ENCODE results near the gene SPATA24.
"Not testable (repeated sequence)": the region's sequence is repeated elsewhere in the genome, so short reads cannot be mapped to it uniquely, and the experiment has no call there.

Gene SPATA24

DNA sequence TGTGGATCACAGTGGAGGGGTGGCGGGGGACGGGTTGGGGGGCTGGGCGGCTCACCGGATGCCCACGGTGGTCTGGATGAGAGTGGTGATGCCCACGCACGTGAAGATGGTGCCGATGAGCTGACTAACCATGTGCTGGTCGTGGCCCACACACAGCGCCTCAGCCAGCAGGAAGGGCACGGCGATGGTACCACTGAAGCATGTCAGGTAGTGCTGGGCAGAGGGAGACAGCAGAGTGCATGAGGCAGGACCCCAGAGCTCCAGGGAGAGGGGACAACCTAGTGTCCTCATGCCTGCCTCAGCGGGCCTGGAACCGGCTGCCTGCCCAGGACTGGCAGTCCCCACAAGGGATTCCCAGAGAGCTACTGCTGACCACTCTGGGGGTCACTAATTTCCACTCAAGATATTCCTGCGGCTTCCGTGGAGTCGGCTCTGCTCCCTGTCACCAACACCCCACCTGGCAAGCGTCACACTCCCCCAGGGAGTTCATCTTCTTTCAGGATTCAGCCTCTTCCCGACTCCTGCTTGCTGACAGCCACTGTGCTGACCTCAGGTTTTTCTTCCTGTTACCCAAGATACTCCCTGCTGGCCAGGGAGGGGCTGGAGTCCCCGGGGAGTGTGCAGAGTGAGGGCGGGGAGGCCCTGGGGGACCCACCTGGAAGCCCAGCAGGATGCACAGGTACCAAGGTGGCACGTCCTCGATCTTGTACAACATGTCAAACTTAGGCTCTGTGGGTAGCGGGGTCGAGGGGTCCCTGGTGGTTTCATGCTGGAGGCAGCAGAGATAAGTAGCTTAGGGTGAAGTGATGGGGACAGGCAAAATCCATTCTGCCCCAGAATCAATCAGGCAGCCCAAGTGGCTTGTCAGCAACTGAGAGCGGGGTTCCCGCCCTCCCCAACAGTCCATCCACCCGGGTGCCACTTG is 21.8 kb downstream of the SPATA24 start:
- no peak for DNase-seq

- DNase-seq = no peak
These were observed 24.1 kb downstream of the SPATA24 start for GRCh38 chr5:139379626-139380449.

DNA sequence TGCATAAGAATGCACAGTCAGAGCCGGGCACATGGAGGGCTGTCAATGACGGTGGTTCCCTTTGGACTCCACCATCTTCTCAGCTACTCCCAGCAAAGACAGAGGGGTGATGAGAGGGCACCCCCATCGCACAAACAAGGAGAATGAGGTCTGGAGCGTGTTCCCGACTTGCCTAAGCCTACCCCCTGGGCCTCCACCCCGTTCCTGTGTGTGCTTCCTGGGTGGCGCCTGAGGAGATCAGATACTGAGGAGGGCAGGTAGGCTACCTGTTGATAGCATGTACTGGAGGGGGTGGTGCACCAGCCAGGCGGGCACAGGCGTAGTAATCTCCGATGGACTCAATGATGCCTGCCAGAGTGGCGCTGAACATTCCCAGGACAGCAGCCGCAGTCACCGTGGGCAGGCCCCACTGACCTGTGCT is 24.9 kb downstream of the SPATA24 start:
- DNase-seq = no peak

DNA sequence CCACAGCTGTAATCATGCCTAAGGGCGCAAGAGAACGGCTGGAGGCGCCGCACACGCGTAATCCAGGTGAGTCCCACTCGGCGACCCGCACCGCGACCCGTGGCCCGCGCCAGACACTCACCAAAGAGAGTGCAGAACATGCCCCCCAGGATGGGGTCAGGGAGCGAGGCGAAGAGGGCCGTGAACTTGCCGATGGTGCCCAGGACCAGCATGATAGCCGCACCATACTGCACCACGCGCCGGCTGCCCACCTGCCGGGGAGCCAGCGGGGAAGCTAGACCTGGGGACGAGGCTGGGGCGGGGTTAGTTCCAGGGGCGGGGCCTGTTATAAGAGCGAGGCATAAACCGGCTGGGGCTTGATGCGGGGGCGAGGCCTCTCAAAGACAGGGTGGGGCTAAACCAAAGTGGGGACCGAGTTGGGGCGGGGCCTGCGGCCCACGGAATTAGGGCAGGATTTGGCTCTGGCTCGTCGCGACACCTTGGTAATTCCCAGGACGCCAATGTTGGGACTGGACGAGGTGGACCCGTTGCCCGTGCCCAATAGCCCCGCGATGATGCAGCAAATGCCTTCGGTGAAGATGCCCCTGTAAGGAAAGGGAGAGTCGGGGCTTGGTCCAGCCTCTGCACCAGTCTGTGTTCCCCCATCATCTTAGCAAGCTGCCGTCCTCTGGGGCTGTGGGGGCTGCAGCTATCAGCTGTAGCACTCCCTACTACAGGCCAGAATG is 25.6 kb downstream of the SPATA24 start:
- DNase-seq = no peak

DNA sequence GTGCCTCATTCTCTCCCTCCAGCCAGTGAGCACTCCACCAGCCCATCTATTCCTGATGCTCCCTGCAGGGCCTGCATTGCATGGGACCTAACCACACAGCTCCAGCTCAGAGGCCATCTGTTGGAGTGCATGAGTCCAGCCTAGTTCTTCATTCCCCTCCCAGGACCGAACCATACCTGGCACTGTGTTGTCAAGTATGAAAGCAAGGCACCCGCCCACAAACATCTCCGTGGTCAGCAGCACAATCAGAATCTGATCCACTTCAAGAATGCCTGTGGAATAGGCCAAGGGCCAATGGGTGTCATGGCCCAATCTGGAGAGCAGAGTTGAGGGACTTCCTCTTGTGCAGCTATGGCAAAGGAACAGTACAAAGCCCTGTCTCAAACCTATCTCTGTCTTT is 26.7 kb downstream of the SPATA24 start:
- DNase-seq = no peak

- DNase-seq = no peak
These were observed 27.5 kb downstream of the SPATA24 start for GRCh38 chr5:139376364-139376763.

DNA sequence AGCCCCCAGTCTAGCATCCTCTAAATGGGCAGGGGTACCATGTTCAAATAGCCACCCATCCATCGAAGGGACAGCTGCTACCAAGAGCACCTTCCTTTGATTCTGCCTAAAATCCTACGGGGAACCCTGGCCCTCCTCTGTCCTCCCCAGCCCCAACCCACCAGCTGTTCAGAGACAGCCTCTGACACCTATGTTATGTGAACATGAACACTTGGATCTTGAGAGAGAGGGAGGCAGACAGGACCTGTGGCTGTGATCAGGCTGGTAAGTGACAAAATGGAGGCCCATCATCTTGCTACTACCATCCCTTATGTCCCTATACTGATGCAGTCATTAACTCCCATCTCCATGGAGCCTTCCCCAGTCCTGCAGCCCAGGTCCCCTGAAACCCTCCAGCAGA is 29.0 kb downstream of the SPATA24 start:
- no peak for DNase-seq

DNA sequence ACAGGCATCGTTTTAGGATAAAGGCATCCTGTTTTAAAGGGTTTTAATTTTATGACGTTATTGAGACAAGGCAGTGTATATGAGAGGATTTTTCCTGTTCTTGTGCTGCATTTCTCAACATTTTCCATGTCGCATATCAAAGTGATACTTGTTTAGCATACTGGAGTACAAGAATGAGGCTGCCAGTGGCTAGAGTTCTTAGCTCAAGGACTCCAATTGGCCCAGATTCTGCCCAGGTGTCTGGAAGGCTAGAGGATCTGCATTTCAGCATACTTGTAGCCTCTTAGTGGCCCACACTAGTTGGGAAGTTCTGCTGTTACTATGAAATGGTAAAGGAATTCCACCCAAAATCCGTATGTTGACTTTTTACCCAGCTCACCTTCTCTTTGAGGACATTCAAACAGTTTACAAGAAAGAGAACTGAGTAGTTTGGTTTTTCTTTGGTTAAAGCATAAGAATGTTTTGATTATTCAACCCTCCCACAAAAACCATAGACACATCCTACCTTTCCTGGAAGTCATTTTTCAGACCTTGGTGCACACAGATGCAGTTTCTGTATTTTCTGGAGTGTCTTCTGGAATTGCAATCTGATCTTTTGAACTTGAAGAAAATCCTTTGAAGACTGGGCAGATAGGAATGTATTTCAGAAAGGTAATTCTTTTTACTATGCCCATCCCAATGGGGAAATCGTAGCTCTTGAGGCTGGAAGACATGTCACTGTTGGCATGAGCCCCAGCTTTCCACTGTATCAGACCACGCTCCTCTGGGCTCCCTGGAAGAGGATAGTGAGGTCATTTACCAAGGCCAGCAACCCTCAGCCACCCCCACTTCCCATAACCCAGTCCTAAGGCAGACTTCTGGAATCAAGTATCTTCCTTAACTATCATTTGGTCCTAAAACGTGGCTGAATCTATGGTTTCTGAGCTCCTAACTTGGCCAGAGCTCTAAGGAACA is 32.1 kb downstream of the SPATA24 start:
- DNase-seq = no peak

DNA sequence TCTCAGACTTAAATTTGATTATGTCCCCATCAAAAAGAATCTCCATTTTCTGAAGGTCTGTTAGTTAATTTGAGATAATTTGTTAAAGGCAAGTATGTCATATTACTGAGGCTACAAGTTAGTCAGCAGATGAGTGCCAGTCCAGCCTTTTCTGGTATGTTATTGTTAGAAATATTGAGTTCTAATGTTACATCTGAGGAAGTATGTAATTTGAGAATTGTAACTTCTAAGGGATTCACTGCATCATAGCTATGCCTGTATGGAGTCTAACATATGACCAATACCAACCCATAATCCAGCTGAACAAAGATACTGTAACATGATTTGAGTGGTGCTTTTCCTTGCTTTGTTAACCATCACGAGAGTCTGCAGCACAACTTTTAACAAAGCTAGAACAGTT is 34.7 kb downstream of the SPATA24 start:
- no peak for DNase-seq

DNA sequence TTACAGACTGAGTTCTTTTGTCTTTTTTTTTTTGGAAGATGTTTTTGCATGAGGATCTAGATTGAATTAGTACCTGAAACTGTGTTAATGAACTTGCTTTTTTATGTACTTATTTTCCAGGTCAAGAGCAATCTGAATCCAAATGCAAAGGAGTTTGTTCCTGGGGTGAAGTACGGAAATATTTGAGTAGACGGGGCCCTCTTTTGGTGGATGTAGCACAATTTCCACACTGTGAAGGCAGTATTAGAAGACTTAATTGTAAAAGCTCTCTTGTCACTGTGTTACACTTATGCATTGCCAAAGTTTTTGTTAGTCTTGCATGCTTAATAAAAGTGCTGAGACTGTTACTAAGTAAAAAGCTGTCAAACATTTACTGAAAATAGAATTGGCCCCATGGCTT is 35.3 kb downstream of the SPATA24 start:
- no peak for DNase-seq

GRCh38 chr5:139364466-139364865 is 39.4 kb downstream of the SPATA24 start:
- no peak for DNase-seq

DNA sequence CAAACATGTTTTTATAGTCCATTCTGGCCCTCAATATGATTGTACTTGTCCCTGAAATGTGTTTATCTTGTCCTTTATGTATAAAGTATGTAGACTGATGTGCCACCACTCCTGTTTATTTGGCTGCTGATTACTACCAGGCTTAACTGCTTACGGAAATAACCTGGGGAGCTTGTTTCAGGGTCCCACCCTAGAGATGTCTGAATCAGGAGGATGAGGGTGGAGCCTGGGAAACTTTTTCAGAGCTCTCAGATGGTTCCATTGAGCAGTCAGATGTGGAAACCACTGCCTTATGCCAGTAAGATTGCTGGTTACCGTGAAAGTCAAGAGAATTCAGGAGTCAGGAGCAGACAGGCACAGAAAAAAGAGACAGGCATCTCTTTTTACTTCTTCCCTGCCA is 40.0 kb downstream of the SPATA24 start:
- DNase-seq = no peak

DNA sequence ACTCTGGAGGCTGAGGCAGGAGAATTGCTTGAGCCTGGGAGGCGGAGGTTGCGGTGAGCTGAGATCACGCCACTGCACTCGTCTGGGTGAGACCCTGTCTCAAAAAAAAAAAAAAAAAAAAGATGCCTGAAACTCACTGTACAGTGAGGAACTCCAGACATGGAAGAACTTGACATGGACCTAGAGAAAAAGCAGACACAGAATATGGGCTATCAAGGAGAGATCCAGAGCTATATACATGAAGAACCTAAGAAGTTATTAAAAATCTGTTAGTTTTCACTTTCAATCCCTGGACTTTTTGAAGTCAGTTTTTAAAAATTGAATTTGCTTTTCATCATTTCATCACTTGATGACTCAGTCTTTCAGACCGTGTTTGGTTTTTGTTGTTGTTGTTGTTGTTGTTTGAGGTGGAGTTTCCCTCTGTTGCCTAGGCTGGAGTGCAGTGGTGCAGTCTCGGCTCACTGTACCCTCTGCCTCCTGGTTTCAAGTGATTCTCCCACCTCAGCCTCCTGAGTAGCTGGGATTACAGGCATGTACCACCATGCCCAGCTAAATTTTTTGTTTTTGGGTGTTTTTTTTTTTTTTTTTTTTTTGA is 42.0 kb downstream of the SPATA24 start:
- no peak for DNase-seq

DNA sequence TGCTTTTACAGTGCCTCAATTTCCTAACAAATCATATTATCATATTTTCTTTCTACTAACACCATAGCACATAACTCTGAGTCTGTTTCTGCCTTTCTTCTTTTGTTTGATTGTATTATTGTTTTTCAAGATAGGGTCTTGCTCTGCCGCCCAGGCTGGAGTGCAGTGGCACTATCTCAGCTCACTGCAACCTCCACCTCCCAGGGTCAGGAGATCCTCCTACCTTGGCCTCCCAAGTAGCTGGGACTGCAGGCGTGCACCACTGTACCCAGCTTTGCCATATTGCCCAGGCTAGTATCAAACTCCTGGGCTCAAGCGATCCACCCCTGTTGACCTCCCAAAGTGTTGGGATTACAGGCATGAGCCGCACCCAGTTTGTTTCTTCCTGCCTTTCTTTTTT is 43.5 kb downstream of the SPATA24 start:
- no peak for DNase-seq

DNA sequence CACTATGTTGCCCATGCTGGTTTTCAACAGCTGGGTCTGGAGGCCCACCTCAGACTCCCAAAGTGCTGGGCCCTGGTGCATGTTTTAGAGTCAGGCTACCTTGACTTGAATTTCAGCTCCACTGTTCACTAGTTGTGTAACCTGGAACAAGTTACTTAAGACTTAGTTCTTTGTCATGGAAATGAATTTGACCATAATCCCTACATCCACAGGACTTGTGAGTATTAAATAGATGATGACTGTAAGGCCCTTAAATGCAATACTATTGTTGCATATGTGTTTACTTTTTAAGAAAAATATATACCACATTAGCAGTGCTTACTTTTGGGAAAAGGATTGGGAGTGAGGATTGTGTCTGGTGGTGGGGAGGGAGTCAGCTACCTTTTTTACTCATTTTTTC is 45.8 kb downstream of the SPATA24 start:
- DNase-seq = no peak

DNA sequence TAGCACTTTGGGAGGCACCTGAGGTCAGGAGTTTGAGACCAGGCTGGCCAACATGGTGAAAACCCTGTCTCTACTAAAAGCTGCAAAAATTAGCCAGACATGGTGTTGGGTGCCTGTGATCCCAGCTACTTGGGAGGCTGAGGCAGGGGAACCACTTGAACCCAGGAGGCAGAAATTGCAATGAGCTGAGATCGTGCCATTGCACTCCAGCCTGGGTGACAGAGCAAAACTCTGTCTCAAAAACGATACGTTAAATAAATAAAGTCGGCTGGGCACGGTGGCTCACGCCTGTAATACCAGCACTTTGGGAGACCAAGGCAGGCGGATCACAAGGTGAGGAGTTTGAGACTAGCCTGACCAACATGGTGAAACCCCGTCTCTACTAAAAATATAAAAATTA is 48.0 kb downstream of the SPATA24 start:
- DNase-seq = not testable (repeated sequence)

DNA sequence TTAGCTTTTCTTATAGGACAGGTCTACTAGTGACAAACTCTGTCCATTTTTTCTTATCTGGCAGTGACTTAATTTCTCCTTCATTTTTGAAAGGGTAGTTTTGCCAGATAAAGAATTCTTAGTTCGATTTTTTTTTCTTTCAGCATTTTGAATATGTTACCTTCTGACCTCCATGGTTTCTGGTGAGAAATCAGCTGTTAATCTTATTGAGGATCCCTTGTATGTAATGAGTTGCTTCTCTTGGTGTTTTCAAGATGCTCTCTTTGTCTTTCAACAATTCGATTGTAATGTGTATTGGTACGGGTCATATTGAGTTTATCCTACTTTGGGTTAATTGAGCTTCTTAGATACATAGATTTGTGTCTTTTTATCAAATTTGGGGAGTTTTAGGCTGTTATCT is 49.7 kb downstream of the SPATA24 start:
- no peak for DNase-seq

DNA sequence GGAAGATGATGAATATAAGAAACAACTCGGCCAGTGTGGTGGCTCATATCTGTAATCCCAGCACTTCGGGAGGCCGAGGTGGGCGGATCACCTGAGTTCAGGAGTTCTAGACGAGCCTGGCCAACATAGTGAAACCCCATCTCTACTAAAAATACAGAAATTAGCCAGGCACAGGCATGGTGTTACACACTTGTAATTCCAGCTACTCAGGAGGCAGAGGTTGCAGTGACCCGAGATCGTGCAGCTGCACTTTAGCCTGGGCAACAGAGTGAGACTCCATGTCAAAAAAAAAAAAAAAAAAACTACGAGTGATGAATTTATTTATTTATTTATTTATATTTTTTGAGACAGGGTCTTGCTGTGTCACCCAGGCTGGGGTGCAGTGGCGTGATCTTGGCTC is 56.0 kb downstream of the SPATA24 start:
- not testable (repeated sequence) for DNase-seq
